Measurements from ENCODE around the gene ANKRD23.

Gene ANKRD23

DNA sequence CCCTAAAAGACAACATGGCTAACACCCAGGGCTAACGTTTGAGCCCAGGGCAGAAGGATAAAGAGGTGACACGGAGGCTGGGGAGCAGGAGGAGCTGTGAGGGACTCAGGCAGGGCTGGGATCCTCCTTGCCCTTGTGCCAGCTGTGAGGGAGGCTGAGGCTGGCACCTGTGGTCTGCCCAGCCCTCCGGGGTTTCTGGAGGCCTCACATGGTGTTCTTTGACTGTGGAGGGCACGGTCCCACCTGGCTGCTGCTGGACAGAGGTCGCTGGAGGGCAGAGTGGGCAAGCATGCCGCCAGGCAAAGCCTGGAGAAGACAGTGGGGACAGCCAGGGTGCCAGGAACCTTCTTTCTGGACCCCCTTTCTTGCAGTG, 54.6 kb downstream of the ANKRD23 start:
- no peak for DNase-seq
- H3K4me1 ChIP-seq (ENCODE audit: low read length) = no peaks in the 10 kb centered on the region
- H3K4me2 ChIP-seq (ENCODE audit: low read depth, low read length) = no peak overlapping the region
- no peak overlapping the region for H3K9ac ChIP-seq (ENCODE audit: low read length)
- no peak overlapping the region for H3K4me3 ChIP-seq (ENCODE audit: low read length)
- H3F3A ChIP-seq (ENCODE audit: insufficient read depth, low read length) = no peaks in the 10 kb centered on the region
- TF ChIP-seq CTCF (IDR thresholded peaks at IDR 0.05; ENCODE audit: low read length) (no peak), EZH2phosphoT487 (IDR thresholded peaks at IDR 0.05; ENCODE audit: low read length) (no peak), EZH2 (optimal IDR thresholded peaks at IDR 0.05; ENCODE audit: low read depth, low read length) (no peak)
- no peaks in the 10 kb centered on the region for H3K9me2 ChIP-seq (replicated peaks; ENCODE audit: insufficient read depth, low read length)
- no peak overlapping the region for H3K27ac ChIP-seq (ENCODE audit: low read length)
- H3K27me3 ChIP-seq (replicated peaks; ENCODE audit: insufficient read depth, low read length) = no peaks in the 10 kb centered on the region
- H2AFZ ChIP-seq (ENCODE audit: low read length) = no peak overlapping the region
- no peaks in the 10 kb centered on the region for H3K36me3 ChIP-seq (replicated peaks; ENCODE audit: insufficient read depth, low read length)
- H4K20me1 ChIP-seq (ENCODE audit: insufficient read depth, low read length) = no peaks in the 10 kb centered on the region
- no peaks in the 10 kb centered on the region for H3K9me3 ChIP-seq (replicated peaks; ENCODE audit: insufficient read depth, low read length)
- H3K79me2 ChIP-seq (ENCODE audit: low read length) = no peaks in the 10 kb centered on the region

DNA sequence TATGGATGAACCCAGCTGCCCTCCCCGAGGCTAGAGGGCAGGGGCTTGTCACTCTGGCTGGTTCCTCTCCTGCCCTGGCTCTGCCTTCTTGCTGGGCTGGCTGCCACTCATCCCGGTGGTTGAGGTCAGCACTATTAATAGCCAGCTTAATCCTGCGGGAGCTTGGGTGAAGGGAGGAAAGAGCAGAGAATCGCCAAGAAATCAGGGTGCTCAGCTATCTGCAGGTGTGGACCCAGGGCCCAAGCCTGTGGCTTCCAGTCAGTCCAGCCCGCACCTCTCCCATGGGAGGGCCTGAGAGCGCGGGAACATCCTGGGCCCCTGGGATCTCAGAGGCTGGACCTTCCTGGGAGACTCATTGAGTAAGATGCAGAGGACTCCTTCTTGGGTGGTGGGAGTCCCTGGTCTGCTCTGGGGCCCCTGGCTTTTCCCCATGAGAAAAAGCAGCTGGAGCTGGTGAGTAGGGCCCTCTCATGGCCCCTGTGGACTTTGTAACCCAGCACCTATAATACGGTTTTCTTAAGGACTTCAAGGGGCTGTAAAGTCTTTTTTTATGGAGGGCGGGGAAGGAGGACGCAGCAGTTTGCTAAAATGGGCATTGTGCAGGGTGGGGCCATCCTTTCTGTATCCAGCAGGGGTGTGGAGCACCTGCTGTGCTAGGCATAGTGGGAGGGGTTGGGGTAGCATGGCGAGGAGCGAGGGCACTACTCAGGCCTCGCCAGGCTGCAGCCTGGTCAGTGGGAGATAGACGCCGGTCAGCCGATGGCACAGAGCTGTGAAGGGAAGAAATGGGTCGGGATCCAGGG, 55.2 kb downstream of the ANKRD23 start:
- TF ChIP-seq EZH2phosphoT487 (IDR thresholded peaks at IDR 0.05; ENCODE audit: low read length) (no peak), EZH2 (optimal IDR thresholded peaks at IDR 0.05; ENCODE audit: low read depth, low read length) (no peak)
- H3K27ac ChIP-seq (ENCODE audit: low read length) = no peak overlapping the region

More for the DNA sequence above, 55.2 kb downstream of the ANKRD23 start:
- Histone ChIP-seq H3K79me2 (ENCODE audit: low read length) (no peaks in the 10 kb centered on the region), H3K27me3 (replicated peaks; ENCODE audit: insufficient read depth, low read length) (no peaks in the 10 kb centered on the region), H3K9me2 (replicated peaks; ENCODE audit: insufficient read depth, low read length) (no peaks in the 10 kb centered on the region), H2AFZ (ENCODE audit: low read length) (no peak overlapping the region), H3K9me3 (replicated peaks; ENCODE audit: insufficient read depth, low read length) (no peaks in the 10 kb centered on the region), H3K4me2 (ENCODE audit: low read depth, low read length) (no peak overlapping the region), H3K4me1 (ENCODE audit: low read length) (no peaks in the 10 kb centered on the region), H3F3A (ENCODE audit: insufficient read depth, low read length) (no peaks in the 10 kb centered on the region), H3K36me3 (replicated peaks; ENCODE audit: insufficient read depth, low read length) (no peaks in the 10 kb centered on the region), H3K9ac (ENCODE audit: low read length) (no peak overlapping the region), H4K20me1 (ENCODE audit: insufficient read depth, low read length) (no peaks in the 10 kb centered on the region), H3K4me3 (ENCODE audit: low read length) (no peak overlapping the region)
- no peak for DNase-seq
